Measurements from ENCODE around the gene ANKRD45.
"Not testable (repeated sequence)": the region's sequence is repeated elsewhere in the genome, so short reads cannot be mapped to it uniquely, and the experiment has no call there.

ANKRD45 gene, protein sequence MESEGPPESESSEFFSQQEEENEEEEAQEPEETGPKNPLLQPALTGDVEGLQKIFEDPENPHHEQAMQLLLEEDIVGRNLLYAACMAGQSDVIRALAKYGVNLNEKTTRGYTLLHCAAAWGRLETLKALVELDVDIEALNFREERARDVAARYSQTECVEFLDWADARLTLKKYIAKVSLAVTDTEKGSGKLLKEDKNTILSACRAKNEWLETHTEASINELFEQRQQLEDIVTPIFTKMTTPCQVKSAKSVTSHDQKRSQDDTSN

DNA sequence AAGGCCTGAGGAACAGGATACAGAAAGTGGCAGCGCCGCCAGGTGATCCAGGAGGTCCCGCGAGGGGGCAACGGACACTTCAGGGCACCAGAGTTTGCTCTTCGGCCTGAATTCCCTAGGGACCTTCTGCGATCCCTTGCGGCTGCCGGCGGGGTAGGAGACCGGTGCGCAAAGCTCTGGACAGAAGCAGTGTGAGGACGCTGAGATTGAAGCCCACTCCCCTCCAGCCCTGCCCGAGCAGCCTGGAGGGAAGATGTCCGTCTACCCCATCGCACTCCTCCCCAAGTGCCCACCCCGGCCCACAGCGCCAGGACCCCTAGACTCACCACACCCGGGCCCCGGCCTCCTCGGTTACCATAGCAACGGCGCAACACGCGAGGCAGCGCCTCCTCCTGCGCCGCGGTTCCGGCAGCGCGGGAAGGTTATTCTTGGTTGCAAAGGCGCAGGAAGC is at the start of gene ANKRD45:
TSS of gene ANKRD45 (minus strand) at position 361 of the 451 bp plus-strand sequence. CDS start 10,433 bp downstream, outside the sequence.
- in situ Hi-C loops (cut with HindIII; ENCODE audit: low sequenced_read_pairs): no loop called here

DNA sequence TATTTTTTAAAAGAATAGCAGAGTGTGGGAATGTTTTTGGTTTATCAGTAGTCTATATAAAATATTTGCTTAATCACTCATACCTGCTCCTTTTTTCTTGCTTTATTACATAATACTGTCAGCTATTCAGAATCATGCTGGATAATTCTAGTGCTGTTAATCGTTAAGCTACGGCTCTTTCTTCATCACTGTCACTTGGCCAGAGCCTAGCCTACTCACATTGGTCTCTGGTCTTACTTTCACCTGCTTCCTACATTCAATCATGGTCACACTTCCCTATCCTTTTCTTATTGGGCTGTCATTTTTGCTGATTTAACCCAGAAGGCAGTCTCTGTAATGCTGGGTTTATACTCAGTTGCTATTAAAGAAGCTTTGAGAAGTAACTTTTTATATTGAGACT is 47.6 kb upstream of the ANKRD45 start:
- in situ Hi-C loops (cut with HindIII; ENCODE audit: low sequenced_read_pairs): no loop called here

DNA sequence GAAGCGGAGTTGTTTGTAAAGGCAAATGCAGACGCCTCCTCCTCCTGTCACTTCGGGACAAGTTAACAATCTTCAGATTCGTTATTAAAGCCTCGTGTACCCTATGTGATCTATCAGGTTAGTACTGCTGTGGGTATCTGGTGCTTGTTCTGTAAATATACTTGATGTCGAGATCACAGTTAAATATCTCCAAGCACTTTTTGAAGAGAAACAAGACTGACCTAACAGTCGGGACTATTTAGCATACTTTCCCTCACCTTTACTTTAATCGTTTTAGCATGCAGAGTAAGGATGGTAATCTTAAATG is 45.8 kb upstream of the ANKRD45 start:
- in situ Hi-C loops (cut with HindIII; ENCODE audit: low sequenced_read_pairs): no loop called here

DNA sequence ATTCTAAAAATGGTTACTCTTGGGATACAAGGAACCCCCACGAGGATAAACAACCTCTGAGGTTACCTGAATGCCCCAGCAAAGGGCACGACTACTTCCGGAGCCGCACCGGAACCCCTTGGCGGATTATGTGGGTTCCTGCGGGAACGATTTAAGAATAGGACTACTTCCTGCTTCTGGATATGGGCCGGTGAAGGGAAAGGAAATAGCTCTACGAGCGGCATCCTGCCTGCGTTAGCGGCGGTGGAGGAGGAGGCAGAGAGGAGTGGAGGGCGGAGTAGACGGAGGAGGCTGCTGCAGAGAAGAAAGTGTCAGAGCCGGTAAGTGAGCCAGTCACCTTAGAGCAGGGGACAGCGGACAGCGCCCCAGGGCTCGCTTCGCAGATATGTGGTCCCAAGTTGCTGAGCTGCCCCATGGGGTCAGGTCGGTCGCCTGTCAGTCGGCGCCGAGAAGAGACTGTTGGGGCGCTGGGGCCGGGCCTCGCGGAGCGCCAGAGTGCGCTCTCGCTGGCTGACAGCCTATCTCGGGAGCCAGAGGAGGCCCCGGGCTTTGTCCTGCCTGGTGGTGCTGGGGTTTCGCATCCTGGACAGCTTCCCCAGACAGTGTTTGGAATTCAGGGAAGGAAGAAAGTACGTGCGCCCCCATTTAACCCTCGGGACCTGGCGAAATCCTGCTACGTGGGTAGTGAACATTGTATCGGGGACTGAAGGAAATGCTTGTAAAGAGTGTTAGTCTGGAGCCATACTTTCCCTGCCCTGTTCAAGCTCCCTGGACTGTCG is 45.3 kb upstream of the ANKRD45 start, which contains the start of gene KLHL20:
TSS of gene KLHL20 (plus strand) at position 223 of the 779 bp plus-strand sequence. CDS start 1,063 bp downstream, outside the sequence.
- in situ Hi-C loops (cut with HindIII; ENCODE audit: low sequenced_read_pairs): no loop called here

DNA sequence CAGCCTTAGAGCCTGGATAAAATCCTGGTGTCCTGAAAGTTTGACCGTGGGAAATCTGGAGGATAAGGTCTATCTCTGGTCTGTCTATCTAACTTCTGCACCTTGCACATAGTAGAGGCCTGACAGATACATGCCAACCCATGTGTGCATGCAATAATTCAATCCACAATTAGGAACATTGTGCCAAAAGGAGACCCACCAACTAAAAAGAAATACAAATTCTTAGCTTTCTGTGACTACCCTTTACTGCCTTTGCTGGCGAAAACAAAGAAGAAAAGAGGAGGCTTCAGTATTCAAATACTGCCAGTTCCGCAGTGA is 44.7 kb upstream of the ANKRD45 start:
- in situ Hi-C loops (cut with HindIII; ENCODE audit: low sequenced_read_pairs): no loop called here

DNA sequence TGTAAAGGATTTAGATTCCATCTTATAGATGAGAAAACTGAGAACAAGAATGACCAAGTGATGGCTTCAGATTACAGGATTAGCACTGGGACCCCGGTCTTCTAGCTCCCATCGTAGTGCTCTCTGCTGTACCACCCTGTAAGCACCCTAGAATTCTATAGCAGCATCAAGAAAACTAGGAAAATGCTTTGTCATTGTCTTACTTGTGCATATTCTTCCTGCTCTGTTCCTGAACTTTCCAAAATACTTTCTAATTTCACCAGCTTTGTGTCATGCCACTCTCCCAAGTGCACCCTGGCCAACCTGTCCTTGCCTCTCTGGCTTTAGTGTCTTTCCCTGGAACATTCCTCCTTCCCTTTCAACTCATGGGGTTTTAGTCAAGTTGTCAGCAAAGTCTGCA is 39.1 kb upstream of the ANKRD45 start:
- in situ Hi-C loops (cut with HindIII; ENCODE audit: low sequenced_read_pairs): no loop called here

DNA sequence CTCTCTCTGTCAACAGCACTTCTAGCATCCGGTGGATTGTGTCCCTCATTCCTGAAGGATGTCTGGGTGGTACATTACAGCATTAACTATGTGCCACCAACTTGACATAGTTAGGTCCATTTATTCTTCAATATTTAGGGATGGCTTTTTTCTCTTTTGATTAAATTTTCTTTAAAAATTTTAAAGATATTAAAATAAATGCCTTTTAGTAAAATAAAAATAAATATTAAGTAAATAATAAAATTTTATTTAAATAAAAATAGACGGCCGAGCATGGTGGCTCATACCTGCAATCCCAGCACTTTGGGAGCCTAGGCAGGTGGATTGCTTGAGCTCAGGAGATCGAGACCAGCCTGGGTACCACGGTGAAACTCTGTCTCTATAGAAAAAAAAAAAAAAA is 35.5 kb upstream of the ANKRD45 start:
- in situ Hi-C loops (cut with HindIII; ENCODE audit: low sequenced_read_pairs): no loop called here

DNA sequence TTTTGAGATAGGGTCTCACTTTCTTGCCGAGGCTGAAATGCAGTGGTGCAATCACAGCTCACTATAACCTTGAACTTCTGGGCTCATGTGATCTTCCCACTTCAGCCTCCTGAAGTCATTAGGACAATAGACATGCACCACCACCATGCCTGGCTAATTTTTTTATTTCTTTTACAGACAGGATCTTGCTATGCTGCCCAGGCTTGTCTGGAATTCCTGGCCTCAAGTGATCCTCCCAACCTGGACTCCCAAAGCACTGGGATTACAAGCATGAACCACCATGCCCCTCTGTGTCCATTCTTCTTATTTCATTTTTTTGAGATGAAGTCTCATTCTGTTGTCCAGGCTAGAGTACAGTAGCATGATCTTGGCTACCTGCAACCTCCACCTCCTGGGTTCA is 33.1 kb upstream of the ANKRD45 start:
- in situ Hi-C loops (cut with HindIII; ENCODE audit: low sequenced_read_pairs): no loop called here

DNA sequence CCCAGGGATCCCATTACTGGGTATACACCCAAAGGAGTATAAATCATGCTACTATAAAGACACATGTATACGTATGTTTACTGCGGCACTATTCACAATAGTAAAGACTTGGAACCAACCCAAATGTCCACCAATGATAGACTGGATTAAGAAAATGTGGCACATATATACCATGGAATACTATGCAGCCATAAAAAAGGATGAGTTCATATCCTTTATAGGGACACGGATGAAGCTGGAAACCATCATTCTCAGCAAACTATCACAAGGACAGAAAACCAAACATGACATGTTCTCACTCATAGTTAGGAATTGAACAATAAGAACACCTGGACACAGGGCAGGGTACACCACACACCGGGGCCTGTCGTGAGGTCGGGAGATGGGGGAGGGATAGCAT is 31.6 kb upstream of the ANKRD45 start:
- in situ Hi-C loops (cut with HindIII; ENCODE audit: low sequenced_read_pairs): not testable (repeated sequence)

DNA sequence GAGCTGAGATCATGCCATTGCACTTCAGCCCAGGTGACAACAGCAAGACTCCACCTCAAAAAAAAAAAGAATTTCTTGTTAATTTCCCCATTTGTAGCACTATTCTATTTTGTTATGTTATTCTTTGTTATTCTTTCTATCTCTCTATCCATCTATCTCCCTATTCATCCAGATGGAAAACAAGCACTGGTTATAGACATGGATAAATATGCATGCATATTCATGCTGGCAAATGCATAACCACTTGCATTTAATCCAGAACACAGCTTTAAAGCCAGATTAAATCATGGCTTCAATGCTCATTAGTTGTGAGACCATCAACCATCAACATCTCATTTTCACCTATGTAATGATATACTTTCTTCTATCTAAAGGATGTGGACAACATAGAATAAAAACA is 23.6 kb upstream of the ANKRD45 start:
- in situ Hi-C loops (cut with HindIII; ENCODE audit: low sequenced_read_pairs): no loop called here

DNA sequence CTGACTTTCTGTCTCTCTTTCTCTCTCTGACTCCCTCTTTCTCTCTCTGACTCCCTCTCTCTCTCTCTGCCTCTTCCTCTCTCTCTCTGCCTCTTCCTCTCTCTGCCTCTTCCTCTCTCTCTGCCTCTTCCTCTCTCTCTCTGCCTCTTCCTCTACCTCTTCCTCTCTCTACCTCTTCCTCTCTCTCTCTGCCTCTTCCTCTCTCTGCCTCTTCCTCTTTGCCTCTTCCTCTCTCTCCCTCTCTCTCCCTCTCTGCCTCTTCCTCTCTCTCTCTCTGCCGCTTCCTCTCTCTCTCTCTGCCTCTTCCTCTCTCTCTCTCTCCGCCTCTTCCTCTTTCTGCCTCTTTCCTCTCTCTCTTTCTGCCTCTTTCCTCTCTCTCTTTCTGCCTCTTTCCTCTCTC is 18.6 kb upstream of the ANKRD45 start:
- in situ Hi-C loops (cut with HindIII; ENCODE audit: low sequenced_read_pairs): no loop called here

DNA sequence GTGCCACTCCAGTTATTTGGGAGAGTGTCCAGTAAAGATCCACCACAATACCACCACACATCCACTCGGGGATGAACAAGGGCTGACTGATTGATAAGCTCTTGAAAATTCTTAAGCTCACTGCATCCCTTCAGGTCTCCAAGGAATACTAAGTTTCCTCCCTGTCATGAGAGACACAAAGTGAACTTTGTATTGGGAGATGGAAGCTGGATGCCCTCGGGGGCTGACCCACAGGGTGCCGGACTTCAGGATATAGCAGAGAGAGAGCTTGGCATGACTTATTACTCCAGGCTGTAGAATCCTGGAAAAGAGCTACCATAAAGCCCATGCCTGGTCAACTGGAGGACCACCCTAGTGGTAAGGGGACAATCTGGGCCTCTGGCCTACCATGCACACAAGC is 15.5 kb upstream of the ANKRD45 start:
- in situ Hi-C loops (cut with HindIII; ENCODE audit: low sequenced_read_pairs): not testable (repeated sequence)

DNA sequence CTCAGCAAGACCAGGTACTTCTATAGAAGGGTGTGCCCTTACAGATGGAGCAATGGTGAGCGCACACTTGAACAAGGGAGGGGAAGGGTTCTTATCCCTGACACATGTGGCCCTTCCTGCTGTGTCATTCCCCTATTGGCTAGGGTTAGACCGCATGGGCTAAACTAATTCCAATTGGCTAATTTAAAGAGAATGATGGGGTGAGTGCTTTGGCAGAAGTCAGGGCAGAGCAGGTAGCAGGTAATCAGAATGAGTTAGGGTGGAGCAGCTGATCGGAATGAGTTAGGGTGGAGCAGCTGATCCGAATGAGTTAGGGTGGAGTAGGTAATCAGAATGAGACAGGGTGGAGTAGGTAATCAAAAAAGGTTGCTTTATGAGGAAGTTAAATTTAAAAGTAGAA is 14.2 kb upstream of the ANKRD45 start:
- in situ Hi-C loops (cut with HindIII; ENCODE audit: low sequenced_read_pairs): not testable (repeated sequence)

DNA sequence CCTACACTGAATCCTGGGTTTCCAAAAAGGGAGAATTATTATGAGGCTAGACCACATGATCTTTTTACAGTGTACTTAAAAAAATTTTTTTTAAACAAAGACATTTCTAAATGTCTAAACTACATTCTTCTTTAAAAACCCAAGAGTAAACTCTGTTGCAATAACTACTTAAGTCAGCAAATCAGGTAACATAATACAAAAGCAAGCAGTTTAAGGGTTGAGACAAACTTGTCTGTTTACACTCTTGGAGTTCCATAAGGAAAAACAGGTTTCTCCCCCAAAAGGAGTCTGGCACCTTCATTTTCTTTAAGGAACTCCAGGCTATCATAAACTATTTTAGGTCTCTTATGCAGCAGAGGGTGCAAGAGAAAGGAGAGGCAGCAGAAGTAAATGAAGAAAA is 12.5 kb upstream of the ANKRD45 start:
- in situ Hi-C loops (cut with HindIII; ENCODE audit: low sequenced_read_pairs): no loop called here

DNA sequence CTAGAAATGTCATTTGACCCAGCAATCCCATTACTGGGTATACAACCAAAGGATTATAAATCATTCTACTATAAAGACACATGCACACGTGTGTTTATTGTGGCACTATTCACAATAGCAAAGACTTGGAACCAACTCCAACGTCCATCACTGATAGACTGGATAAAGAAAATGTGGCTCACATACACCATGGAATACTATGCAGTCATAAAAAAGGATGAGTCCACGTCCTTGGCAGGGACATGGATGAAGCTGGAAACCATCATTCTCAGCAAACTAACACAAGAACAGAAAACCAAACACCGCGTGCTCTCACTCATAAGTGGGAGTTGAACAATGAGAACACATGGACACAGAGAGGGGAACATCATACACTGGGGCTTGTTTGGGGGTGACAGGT is 10.5 kb upstream of the ANKRD45 start:
- in situ Hi-C loops (cut with HindIII; ENCODE audit: low sequenced_read_pairs): not testable (repeated sequence)

DNA sequence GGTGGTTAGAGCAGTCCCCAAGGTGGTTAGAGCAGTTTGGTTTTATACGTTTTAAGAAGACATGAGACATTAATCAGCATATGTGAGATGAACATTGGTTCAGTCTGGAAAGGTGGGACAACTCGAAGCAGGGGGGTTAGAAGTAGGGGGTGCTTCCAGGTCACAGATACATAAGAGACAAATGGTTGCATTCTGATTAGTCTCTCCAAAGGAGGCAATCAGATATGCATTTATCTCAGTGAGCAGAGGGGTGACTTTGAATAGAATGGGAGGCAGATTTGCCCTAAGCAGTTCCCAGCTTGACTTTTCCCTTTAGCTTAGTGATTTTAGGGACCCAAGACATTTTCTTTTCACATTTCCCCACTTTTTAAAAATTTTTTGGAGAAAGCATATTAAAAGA is 4.8 kb upstream of the ANKRD45 start:
- in situ Hi-C loops (cut with HindIII; ENCODE audit: low sequenced_read_pairs): not testable (repeated sequence)

DNA sequence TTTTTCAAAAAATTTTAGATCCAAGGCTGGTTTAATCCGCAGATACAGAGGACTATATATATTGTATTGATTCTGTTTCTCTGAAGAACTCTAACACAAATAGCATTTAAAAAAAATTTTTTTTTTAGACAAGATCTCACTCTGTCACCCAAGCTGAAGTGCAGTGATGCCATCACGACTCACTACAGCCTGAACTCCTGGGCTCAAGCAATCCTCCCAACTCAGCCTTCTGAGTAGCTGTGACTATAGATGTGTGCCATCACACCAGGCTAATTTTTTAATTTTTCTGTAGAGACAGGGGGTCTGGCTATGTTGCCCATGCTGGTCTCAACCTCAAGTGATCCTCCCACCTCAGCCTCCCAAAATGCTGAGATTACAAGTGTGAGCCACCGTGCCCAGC is 3.0 kb downstream of the ANKRD45 start:
- in situ Hi-C loops (cut with HindIII; ENCODE audit: low sequenced_read_pairs): no loop called here

DNA sequence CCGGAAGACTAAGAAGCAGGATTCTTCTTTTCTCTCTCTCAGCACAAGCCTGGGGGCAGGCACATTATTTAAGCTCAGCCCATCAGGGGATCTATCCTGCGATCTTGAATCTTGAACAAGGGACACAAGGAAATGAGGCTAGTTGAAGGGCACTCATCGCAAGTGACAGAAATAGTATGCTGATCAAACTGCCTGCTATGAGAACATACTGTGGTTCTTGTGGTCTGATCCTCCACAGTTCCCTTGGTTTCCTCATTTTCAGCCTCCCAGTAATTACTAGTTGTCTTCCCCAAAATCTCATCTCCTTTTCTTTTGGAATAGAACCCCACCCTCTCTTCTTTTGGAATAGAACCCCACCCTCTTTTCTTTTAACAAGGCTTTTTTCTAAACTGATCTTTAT is 6.5 kb downstream of the ANKRD45 start:
- in situ Hi-C loops (cut with HindIII; ENCODE audit: low sequenced_read_pairs): no loop called here

DNA sequence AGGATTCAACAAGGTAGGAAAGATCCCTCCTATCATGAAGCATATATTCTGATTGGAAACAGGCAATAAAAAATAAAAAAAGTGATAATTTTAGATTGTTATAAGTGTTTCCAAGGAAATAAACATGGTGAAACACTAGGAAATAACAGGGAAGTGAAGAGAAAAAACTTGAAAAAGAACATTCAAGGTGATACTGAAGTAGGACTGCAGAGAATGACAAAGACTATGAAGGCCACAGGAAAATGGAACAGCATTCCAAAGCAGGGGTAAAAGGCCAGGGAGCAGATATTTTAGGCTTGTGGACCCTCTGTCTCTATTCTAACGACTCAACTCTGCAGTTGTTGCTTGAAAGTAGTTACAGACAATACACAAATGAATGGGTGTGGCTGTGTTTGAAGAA is 7.9 kb downstream of the ANKRD45 start:
- in situ Hi-C loops (cut with HindIII; ENCODE audit: low sequenced_read_pairs): no loop called here

DNA sequence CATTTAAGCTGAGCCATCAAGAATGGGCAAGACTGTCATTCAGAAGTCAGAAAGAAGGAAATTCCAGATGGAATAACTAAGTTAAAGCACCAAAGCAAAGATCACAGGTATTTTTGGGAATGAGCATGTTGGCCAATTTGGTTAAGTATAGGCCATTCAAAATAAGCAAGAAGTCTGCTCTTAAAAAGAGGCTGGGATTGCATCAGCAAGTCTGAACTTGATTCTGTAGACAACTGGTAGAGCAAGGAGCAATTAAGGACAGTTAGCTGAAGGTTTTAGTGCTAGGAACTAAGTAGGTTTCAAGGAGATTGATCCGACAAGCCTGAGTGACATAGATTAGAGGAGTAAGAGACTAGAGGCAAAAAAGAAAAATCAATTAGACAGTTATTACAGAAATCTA is 8.4 kb downstream of the ANKRD45 start:
- in situ Hi-C loops (cut with HindIII; ENCODE audit: low sequenced_read_pairs): no loop called here

DNA sequence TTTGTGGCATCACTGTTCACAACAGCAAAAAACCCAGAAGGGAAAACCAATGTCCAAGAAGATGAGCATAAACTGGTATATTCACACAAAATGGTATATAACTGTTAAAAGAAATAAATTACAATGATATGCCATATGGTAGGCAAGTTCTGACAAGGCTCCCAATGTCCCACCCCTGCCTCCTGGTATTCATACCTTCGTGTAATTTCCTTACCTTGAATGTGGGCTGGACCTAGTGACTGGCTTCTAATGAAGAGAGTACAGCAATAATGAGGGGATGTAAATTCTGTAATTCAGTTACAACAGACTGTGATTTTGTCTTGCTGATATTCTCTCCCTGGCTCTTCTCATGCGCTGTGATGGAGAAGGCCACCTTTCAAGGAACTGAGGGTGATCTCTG is 9.3 kb downstream of the ANKRD45 start:
- in situ Hi-C loops (cut with HindIII; ENCODE audit: low sequenced_read_pairs): no loop called here

DNA sequence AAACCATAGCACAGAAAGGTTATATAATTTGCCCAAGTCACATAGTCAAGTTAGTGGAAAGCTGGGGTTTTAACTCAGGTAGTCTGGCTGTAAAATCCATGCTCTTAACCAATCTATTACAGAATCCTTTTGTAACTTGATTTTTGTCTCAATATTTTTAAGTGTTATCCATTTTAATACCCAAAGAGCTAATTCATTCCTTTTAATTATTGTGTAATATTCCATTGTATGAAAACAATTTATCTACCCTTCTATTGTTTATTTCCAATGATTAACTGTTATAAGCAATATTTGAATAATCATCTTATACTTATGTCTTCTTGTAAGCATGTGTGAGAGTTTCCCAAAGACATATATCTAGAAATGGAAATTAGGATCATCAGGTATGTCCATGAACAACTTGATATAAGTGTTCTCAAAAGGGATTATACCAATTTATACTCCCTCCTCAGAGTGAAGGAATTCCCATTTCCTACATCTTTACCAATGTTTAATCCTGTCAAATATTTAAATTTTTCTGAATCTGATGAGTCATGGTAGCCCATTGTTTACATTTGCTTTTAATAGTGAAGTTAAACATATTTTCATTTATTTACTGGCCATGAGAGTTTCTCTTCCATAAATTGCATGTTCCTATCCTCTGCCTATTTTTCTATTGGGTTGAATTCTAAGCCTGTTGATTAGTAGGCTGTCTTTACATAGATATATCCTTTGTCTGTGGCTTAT is 20.6 kb downstream of the ANKRD45 start:
- in situ Hi-C loops (cut with HindIII; ENCODE audit: low sequenced_read_pairs): no loop called here
